GM12801 (cell line): ENCODE results near the gene CCL13.

Experiments used
- CTCF ChIP-seq: IDR thresholded peaks from one replicate; pipeline ENCODE4 v1.5.1; 2011; ENCODE audit warnings: control low read depth; ENCODE audit not compliant: insufficient read length; ENCODE audit errors: extremely low read depth

Gene CCL13

GRCh38 chr17:34319039-34319483 lies 37.2 kb upstream of the CCL13 start, which contains the start of gene CCL8:
TSS of gene CCL8 (plus strand) at chr17:34319435. CDS start at chr17:34319502, 67 bp downstream.
- TF ChIP-seq CTCF = no peak

GRCh38 chr17:34321964-34322363 lies 34.3 kb upstream of the CCL13 start:
- TF ChIP-seq CTCF = no peak

GRCh38 chr17:34337701-34338100 lies 18.6 kb upstream of the CCL13 start:
- TF ChIP-seq CTCF = no peak

- TF ChIP-seq CTCF = no peak
These were observed 17.0 kb upstream of the CCL13 start for GRCh38 chr17:34339138-34339770.

- TF ChIP-seq CTCF = no peak
These were observed 14.4 kb upstream of the CCL13 start for GRCh38 chr17:34341916-34342315.

- TF ChIP-seq CTCF = no peak
These were observed 9.2 kb upstream of the CCL13 start for GRCh38 chr17:34347063-34347462.

GRCh38 chr17:34349751-34350150 lies 6.5 kb upstream of the CCL13 start:
- TF ChIP-seq CTCF = no peak
